Trophoblast cell (in vitro differentiated cells and primary cell): Measurements from ENCODE around the gene GUCY2F.

Experiments used
- DNase-seq, 2 donors: peaks; one replicate each; pipeline ENCODE4 v3.0.0-alpha.2; 2016
- H2AFZ ChIP-seq: 2 replicates; pipeline ENCODE4 v1.6.1; 2013; ENCODE audit warnings: low read length, moderate library complexity, mild to moderate bottlenecking; ENCODE audit not compliant: insufficient read depth, poor library complexity
- H2AK5ac ChIP-seq: 2 replicates; pipeline ENCODE4 v1.6.1; 2013; ENCODE audit warnings: mild to moderate bottlenecking, low read length
- H2BK120ac ChIP-seq: 2 replicates; pipeline ENCODE4 v1.6.1; 2013; ENCODE audit warnings: low read length, mild to moderate bottlenecking, moderate library complexity; ENCODE audit not compliant: insufficient read depth, poor library complexity
- H2BK12ac ChIP-seq: 2 replicates; pipeline ENCODE4 v1.6.1; 2013; ENCODE audit warnings: mild to moderate bottlenecking, low read length, moderate library complexity
- H2BK5ac ChIP-seq: 2 replicates; pipeline ENCODE4 v1.6.1; 2013; ENCODE audit warnings: low read length, low read depth, moderate library complexity, mild to moderate bottlenecking; ENCODE audit not compliant: poor library complexity
- H3K14ac ChIP-seq: 2 replicates; pipeline ENCODE4 v1.6.1; 2013; ENCODE audit warnings: mild to moderate bottlenecking, low read length
- H3K18ac ChIP-seq: 2 replicates; pipeline ENCODE4 v1.6.1; 2013; ENCODE audit warnings: mild to moderate bottlenecking, low read length
- H3K23ac ChIP-seq: 2 replicates; pipeline ENCODE4 v1.6.1; 2013; ENCODE audit warnings: low read length
- H3K27ac ChIP-seq: 2 replicates; pipeline ENCODE4 v1.5.1; 2013; ENCODE audit warnings: low read depth, mild to moderate bottlenecking, inconsistent platforms, low read length, moderate library complexity
- H3K27me3 ChIP-seq: 2 replicates; pipeline ENCODE4 v1.6.1; 2013; ENCODE audit warnings: inconsistent platforms, mild to moderate bottlenecking, low read length, moderate library complexity; ENCODE audit not compliant: insufficient read depth
- H3K36me3 ChIP-seq, 2 experiments: 1 replicate in 1 of 2; 2 replicates in 1 of 2; pipeline ENCODE4 v1.6.1; 2013; ENCODE audit warnings: low read length in 2 of 2, mild to moderate bottlenecking in 2 of 2, moderate library complexity in 1 of 2; ENCODE audit not compliant: insufficient read depth in 2 of 2, control insufficient read depth in 1 of 2
- H3K4ac ChIP-seq: 2 replicates; pipeline ENCODE4 v1.6.1; 2013; ENCODE audit warnings: low read depth, mild to moderate bottlenecking, low read length, moderate library complexity
- H3K4me1 ChIP-seq, 2 experiments: 1 replicate in 1 of 2; 2 replicates in 1 of 2; pipeline ENCODE4 v1.6.1; 2013; ENCODE audit warnings: low read length in 2 of 2, mild to moderate bottlenecking in 2 of 2, moderate library complexity in 1 of 2; ENCODE audit not compliant: insufficient read depth in 2 of 2, control insufficient read depth in 1 of 2
- H3K4me2 ChIP-seq: 2 replicates; pipeline ENCODE4 v1.6.1; 2013; ENCODE audit warnings: inconsistent platforms, mild to moderate bottlenecking, low read length, moderate library complexity
- H3K4me3 ChIP-seq: 2 replicates; pipeline ENCODE4 v1.5.1; 2013; ENCODE audit warnings: mild to moderate bottlenecking, low read depth, low read length, inconsistent platforms
- H3K79me1 ChIP-seq: one replicate; pipeline ENCODE4 v1.6.1; 2013; ENCODE audit warnings: low read length
- H3K79me2 ChIP-seq: 2 replicates; pipeline ENCODE4 v1.6.1; 2013; ENCODE audit warnings: low read length, mild to moderate bottlenecking; ENCODE audit not compliant: control insufficient read depth, insufficient read depth, poor library complexity
- H3K9ac ChIP-seq: 2 replicates; pipeline ENCODE4 v1.6.1; 2013; ENCODE audit warnings: mild to moderate bottlenecking, low read length
- H3K9me3 ChIP-seq: 2 replicates; pipeline ENCODE4 v1.6.1; 2013; ENCODE audit warnings: low read depth, mild to moderate bottlenecking, control low read depth, inconsistent platforms, low read length; ENCODE audit not compliant: insufficient read depth
- H4K12ac ChIP-seq: 2 replicates; pipeline ENCODE4 v1.6.1; 2013; ENCODE audit warnings: low read depth, mild to moderate bottlenecking, low read length, moderate library complexity
- H4K8ac ChIP-seq: 2 replicates; pipeline ENCODE4 v1.6.1; 2013; ENCODE audit warnings: low read depth, mild to moderate bottlenecking, low read length, moderate library complexity
- H4K91ac ChIP-seq: one replicate; pipeline ENCODE4 v1.6.1; 2013; ENCODE audit warnings: low read depth, mild to moderate bottlenecking, low read length, moderate library complexity
- WGBS: extraction: QIAGEN DNeasy Blood & Tissue Kit; methylation state at CpG from one replicate; pipeline ENCODE4 v1.1.7; 2013; ENCODE audit warnings: missing lambda C conversion rate; ENCODE audit not compliant: insufficient read length, insufficient coverage; ENCODE audit errors: extremely low coverage; 5-methylcytosine and 5-hydroxymethylcytosine counted together

The GUCY2F gene

DNA sequence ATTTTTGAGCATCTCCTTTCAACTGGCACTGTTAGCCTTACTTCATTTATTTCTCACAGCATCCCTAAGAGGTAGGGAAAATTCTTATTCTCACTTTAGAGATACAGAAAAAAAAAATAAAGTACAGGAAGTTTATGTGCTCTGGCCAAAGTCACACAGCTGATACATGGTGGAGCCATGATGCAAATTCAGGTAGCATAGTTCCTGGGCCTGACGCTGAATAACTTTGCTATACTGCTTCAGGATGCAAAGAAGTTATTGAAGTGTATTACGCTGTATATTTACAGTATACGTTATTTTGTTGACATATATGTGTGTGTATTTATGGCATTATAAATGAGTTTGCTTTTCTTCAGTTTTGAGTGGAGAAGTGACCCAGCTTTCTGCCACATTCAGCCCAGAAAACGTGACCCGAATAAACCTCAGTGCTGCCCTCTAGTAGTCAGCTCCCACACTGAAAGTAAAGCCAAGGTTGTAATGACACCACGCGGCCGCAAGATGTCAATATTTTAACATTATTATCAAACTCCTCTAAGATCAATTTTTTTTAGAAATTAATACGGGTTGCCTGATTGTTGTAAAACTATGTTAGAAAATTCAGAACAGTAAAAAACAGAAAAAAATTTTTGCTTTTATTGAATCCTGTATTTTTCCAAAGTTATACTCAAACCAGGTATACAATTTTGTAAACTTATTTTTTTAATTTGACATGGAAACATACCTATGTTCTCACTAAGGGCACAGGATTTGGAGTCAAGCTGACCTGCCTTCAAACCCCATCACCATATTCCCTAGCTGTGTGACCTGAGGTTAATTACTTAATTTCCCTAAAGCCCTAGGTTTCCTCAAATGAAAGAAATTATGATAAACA, 3.8 kb upstream of the GUCY2F start:
- H3K4me2 ChIP-seq: no peak overlapping the region
- H2AK5ac ChIP-seq: no peak overlapping the region
- H4K91ac ChIP-seq: no peak overlapping the region
- no peak overlapping the region for H2AFZ ChIP-seq
- H3K4me1 ChIP-seq: no peaks in the 10 kb centered on the region
- no peak overlapping the region for H2BK120ac ChIP-seq
- no peak overlapping the region for H2BK12ac ChIP-seq
- H3K36me3 ChIP-seq: no peaks in the 10 kb centered on the region
- no peak overlapping the region for H3K23ac ChIP-seq
- no peak overlapping the region for H4K8ac ChIP-seq
- no CpG with 5 or more reads among the region's 9 CpGs for WGBS
- no peaks in the 10 kb centered on the region for H3K27me3 ChIP-seq
- no peak overlapping the region for H3K27ac ChIP-seq
- no peaks in the 10 kb centered on the region for H3K9me3 ChIP-seq
- H2BK5ac ChIP-seq: no peak overlapping the region
- H4K12ac ChIP-seq: no peak overlapping the region
- H3K18ac ChIP-seq: no peak overlapping the region
- H3K9ac ChIP-seq: no peak overlapping the region
- H3K79me1 ChIP-seq: no peaks in the 10 kb centered on the region
- H3K79me2 ChIP-seq: no peaks in the 10 kb centered on the region
- no peak overlapping the region for H3K4ac ChIP-seq
- H3K14ac ChIP-seq: no peak overlapping the region
- H3K4me3 ChIP-seq: no peak overlapping the region
- peak; percentile 38 to 85 for DNase-seq

DNA sequence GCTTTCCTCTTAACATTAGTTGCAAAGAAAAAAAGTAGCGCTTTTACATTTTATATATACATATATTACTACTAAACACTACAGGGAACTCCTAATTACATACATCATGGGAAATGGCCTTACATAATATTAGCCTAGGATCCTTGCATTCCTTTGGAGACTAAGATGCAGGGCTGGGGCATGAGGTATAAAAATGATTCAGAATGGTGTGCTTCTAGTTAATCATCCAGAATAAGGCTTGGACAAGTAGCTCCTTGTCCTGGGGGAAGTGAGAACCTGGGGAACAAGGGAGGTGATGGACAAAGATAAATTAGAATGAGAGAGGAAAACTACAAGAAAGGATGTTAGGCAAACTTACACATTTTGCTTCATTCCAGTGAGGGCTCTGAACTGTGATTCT, 3.0 kb upstream of the GUCY2F start:
- H3K14ac ChIP-seq: no peak overlapping the region
- no peak overlapping the region for H4K91ac ChIP-seq
- no peak overlapping the region for H4K8ac ChIP-seq
- H4K12ac ChIP-seq: no peak overlapping the region
- no peak overlapping the region for H3K4ac ChIP-seq
- WGBS: no CpG with 5 or more reads among the region's 1 CpG
- no peak overlapping the region for H3K23ac ChIP-seq
- H3K9ac ChIP-seq: no peak overlapping the region
- no peaks in the 10 kb centered on the region for H3K9me3 ChIP-seq
- H2BK120ac ChIP-seq: no peak overlapping the region
- H3K18ac ChIP-seq: no peak overlapping the region
- H3K27me3 ChIP-seq: no peaks in the 10 kb centered on the region
- no peak overlapping the region for H2AFZ ChIP-seq
- H2BK12ac ChIP-seq: no peak overlapping the region
- H3K4me3 ChIP-seq: no peak overlapping the region
- no peaks in the 10 kb centered on the region for H3K36me3 ChIP-seq
- no peak overlapping the region for H2AK5ac ChIP-seq
- no peak overlapping the region for H3K4me2 ChIP-seq
- no peaks in the 10 kb centered on the region for H3K79me2 ChIP-seq
- H3K4me1 ChIP-seq: no peaks in the 10 kb centered on the region
- no peaks in the 10 kb centered on the region for H3K79me1 ChIP-seq
- H2BK5ac ChIP-seq: no peak overlapping the region
- H3K27ac ChIP-seq: no peak overlapping the region
- no peak for DNase-seq

DNA sequence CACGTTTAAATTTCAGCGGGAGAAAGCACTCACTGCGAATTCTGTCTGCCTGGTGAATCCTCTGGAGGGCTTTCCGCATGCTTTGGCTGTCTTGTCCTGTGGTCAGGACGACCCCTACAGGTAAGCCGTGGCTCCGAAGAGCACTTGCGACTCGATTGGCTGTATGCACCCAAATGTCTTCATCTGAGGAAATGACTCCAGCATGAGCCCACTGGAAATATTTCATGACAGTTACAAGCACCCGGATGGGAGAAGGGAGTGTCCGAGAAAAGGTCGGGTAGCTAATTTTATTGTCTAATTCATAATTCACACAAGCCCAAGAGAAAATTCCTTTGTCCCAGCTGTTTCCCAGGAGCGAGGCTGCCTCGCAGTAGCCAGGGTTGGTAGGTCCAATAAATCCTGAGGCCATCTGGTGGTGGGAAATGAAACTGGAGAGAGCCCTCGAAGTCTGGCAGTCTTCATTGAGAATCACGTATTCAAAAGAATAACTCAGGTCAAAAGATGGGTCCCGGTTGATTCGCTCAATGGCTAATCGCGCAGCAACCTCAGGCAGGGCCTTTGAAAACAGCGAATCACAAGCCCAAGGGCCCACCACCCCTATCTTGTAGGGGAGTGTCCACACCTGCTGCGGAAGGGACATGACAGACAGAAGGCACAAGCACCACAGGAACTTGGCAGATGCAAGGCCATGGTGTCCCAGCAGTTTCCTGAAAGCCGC, 6.6 kb downstream of the GUCY2F start:
- WGBS: no CpG with 5 or more reads among the region's 23 CpGs
- no peak overlapping the region for H2AK5ac ChIP-seq
- no peak overlapping the region for H3K14ac ChIP-seq
- no peak overlapping the region for H4K91ac ChIP-seq
- H3K23ac ChIP-seq: no peak overlapping the region
- no peak overlapping the region for H2BK12ac ChIP-seq
- H4K12ac ChIP-seq: no peak overlapping the region
- no peaks in the 10 kb centered on the region for H3K9me3 ChIP-seq
- H2BK120ac ChIP-seq: no peak overlapping the region
- no peaks in the 10 kb centered on the region for H3K79me2 ChIP-seq
- H3K36me3 ChIP-seq: no peaks in the 10 kb centered on the region
- H3K4me1 ChIP-seq: peaks cover 0 to 3% of the 10 kb centered on the region in 2 experiments
- no peak overlapping the region for H2AFZ ChIP-seq
- H3K4me3 ChIP-seq: no peak overlapping the region
- H3K27me3 ChIP-seq: no peaks in the 10 kb centered on the region
- H3K4ac ChIP-seq: no peak overlapping the region
- no peak overlapping the region for H3K27ac ChIP-seq
- no peak overlapping the region for H3K9ac ChIP-seq
- H4K8ac ChIP-seq: no peak overlapping the region
- peak; percentile 26 to 58 for DNase-seq
- no peak overlapping the region for H3K18ac ChIP-seq
- H2BK5ac ChIP-seq: no peak overlapping the region
- H3K79me1 ChIP-seq: no peaks in the 10 kb centered on the region
- H3K4me2 ChIP-seq: peak overlapping the region; percentile 57

DNA sequence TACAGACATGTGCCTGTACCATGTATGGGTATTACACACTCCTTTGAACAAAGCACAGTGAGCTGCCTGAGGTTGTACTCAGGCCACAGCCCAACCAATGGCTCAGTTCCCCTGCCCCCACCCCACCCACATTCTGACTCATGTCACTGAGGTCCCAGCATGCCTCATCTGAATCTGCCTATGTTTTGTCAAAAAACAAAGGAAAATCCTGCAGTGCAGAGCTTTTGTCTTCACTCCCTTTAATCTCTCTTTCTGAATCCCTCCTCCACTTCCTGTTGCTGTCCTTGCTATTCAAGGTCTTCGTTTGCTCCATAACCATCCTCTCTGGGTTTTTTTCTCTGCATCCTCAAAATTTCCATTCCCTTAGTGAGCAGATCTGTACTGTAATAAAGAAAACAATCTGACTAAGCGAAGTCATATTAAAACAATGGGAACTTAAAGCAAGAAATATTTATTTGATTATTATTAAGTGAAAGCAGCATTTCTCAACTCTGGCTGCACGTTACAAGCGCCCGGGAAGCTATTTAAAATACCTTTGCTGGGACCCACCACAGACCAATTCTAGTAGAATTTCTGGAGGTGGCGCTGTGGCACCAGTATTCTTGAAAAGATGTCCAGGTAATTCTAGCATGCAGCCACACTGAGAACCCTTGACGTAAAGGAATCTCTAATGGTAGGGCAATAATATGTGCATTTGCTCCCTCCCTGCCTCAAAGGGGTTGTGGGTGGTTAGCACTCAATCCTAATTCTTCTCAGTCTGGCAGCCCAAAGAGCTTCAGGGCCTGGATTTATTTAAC, 8.7 kb downstream of the GUCY2F start:
- no peak overlapping the region for H2BK12ac ChIP-seq
- H3K9me3 ChIP-seq: no peaks in the 10 kb centered on the region
- peak; percentile 3 to 44 for DNase-seq
- H2AK5ac ChIP-seq: no peak overlapping the region
- H3K79me2 ChIP-seq: no peaks in the 10 kb centered on the region
- no peak overlapping the region for H2BK5ac ChIP-seq
- no peak overlapping the region for H4K8ac ChIP-seq
- no peak overlapping the region for H3K9ac ChIP-seq
- peaks cover 0 to 3% of the 10 kb centered on the region in 2 experiments for H3K4me1 ChIP-seq
- H3K4me2 ChIP-seq: no peak overlapping the region
- H3K23ac ChIP-seq: no peak overlapping the region
- no peak overlapping the region for H2AFZ ChIP-seq
- no peak overlapping the region for H3K18ac ChIP-seq
- H4K91ac ChIP-seq: no peak overlapping the region
- no peak overlapping the region for H3K14ac ChIP-seq
- H3K4me3 ChIP-seq: no peak overlapping the region
- no CpG with 5 or more reads among the region's 7 CpGs for WGBS
- no peak overlapping the region for H3K4ac ChIP-seq
- no peaks in the 10 kb centered on the region for H3K79me1 ChIP-seq
- no peaks in the 10 kb centered on the region for H3K36me3 ChIP-seq
- no peaks in the 10 kb centered on the region for H3K27me3 ChIP-seq
- no peak overlapping the region for H4K12ac ChIP-seq
- no peak overlapping the region for H2BK120ac ChIP-seq
- H3K27ac ChIP-seq: no peak overlapping the region
